PC-9 (cell line): ENCODE data around the gene MTERF4. TPM values are rescaled to one million over a fixed set of nuclear protein-coding genes. Genes with fewer than 3 reads are reported as not detected.

Experiments used
- BruUV-seq: library from RNA; stranded (reverse); fragments of 400-500 nt; replicated peaks from 2 replicates; lab custom pipeline; 2021; lab: Mats Ljungman, UMichigan
- CTCF ChIA-PET: fragments of 300-600 bp; sonication (Branson Sonifier 250); formaldehyde crosslinking; loops from one replicate; lab custom pipeline; 2022; ENCODE audit warnings: antibody characterized with exemption; lab: Charles Lee
- POLR2A ChIA-PET: fragments of 300-600 bp; sonication (Branson Sonifier 250); formaldehyde crosslinking; loops from one replicate; lab custom pipeline; 2022; ENCODE audit warnings: antibody characterized with exemption; ENCODE audit not compliant: unreplicated experiment; lab: Charles Lee
- DNase-seq, 2 experiments: peaks; one replicate each; pipeline versions ENCODE4 v3.0.0 to v3.0.0-alpha.2; 2015 to 2022; ENCODE audit warnings: mixed read lengths in 1 of 2
- H2AFZ ChIP-seq: fragments of 200-600 bp; sonication (generic); 2 replicates; pipeline ENCODE4 v1.8.1; 2017; ENCODE audit warnings: antibody characterized with exemption
- H3F3A ChIP-seq: fragments of 200-600 bp; sonication (generic); 2 replicates; pipeline ENCODE4 v1.8.1; 2017; ENCODE audit warnings: antibody characterized with exemption, mild to moderate bottlenecking, low read depth; ENCODE audit not compliant: insufficient read depth
- H3K27ac ChIP-seq: fragments of 200-600 bp; sonication (generic); 2 replicates; pipeline ENCODE4 v1.6.1; 2016; ENCODE audit warnings: mixed run types
- H3K27me3 ChIP-seq: fragments of 200-600 bp; sonication (generic); 2 replicates; pipeline ENCODE4 v1.6.1; 2016; ENCODE audit warnings: low read depth, mixed run types; ENCODE audit not compliant: insufficient read depth
- H3K36me3 ChIP-seq: fragments of 200-600 bp; sonication (generic); 2 replicates; pipeline ENCODE4 v1.6.1; 2016; ENCODE audit warnings: low read depth, mixed run types
- H3K4me1 ChIP-seq: fragments of 200-600 bp; sonication (generic); replicated peaks from 2 replicates; pipeline ENCODE4 v1.6.1; 2016; ENCODE audit warnings: mixed run types; ENCODE audit not compliant: insufficient read depth
- H3K4me2 ChIP-seq: fragments of 200-600 bp; sonication (generic); 2 replicates; pipeline ENCODE4 v1.6.1; 2017; ENCODE audit warnings: mixed run types
- H3K4me3 ChIP-seq: fragments of 200-600 bp; sonication (generic); 2 replicates; pipeline ENCODE4 v1.6.1; 2016; ENCODE audit warnings: mixed run types
- H3K79me2 ChIP-seq: fragments of 200-600 bp; sonication (generic); 2 replicates; pipeline ENCODE4 v1.6.1; 2017; ENCODE audit warnings: low read depth, mixed run types
- H3K9me2 ChIP-seq: fragments of 200-600 bp; sonication (generic); 2 replicates; pipeline ENCODE4 v1.8.1; 2017; ENCODE audit warnings: mild to moderate bottlenecking; ENCODE audit not compliant: insufficient read depth
- H3K9me3 ChIP-seq: fragments of 200-600 bp; sonication (generic); 2 replicates; pipeline ENCODE4 v1.8.1; 2016; ENCODE audit warnings: low read depth; ENCODE audit not compliant: insufficient read depth
- H4K20me1 ChIP-seq: fragments of 200-600 bp; sonication (generic); 2 replicates; pipeline ENCODE4 v1.8.1; 2017; ENCODE audit not compliant: insufficient read depth
- EZH2 ChIP-seq: fragments of 200-600 bp; sonication (generic); IDR thresholded peaks from 2 replicates; pipeline ENCODE4 v1.8.0; 2017; ENCODE audit warnings: antibody characterized with exemption, low read depth
- intact Hi-C: fragments of 100-400 bp; cut with micrococcal nuclease; formaldehyde crosslinking; loops from one replicate; pipeline ENCODE4 v1.10.0; 2022; ENCODE audit not compliant: unreplicated experiment
- total RNA-seq: library from RNA; stranded (reverse); gene quantifications from 2 replicates; pipeline ENCODE4 v1.2.3, GENCODE V29; 2021
- TF ChIP-seq, protein P1 (sequence below): fragments of 200-600 bp; sonication (generic); conservative IDR thresholded peaks from 2 replicates; pipeline ENCODE4 v1.6.1; 2017; ENCODE audit warnings: mixed run types, antibody characterized with exemption, mild to moderate bottlenecking, moderate library complexity

MTERF4 gene
- total RNA-seq, 1 experiment from 2014 or later: 42.8 TPM

DNA sequence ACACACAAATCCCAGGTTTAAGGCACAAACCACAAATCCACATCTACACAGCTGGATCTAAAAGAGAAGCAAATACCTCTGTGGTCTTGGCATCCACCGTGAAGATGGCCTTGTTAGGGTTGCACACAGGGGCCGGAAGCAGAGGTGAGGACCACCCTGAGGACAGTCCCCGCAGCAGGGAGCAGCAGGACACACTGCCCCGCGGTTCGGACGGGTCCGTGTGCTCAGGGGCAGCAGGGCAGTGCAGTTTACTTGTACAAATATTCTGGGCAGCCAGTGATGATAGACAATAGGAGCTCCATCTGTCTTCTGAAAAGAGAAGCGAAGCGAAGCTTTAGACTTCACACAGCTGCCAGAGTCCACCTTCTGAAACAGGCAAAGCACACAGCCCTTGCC is 38.4 kb upstream of the MTERF4 start:
- Histone ChIP-seq H3K36me3 (0 out of 2 replicates have a peak, but pooled peaks cover 11% of the 10 kb centered on the region), H3K27ac (no peak overlapping the region), H3F3A (no peaks in the 10 kb centered on the region), H3K27me3 (no peaks in the 10 kb centered on the region), H2AFZ (no peak overlapping the region), H3K4me3 (no peak overlapping the region), H3K4me2 (no peak overlapping the region), H3K9me2 (no peaks in the 10 kb centered on the region), H4K20me1 (no peaks in the 10 kb centered on the region), H3K4me1 (no peaks in the 10 kb centered on the region), H3K9me3 (no peaks in the 10 kb centered on the region), H3K79me2 (peaks cover 7% of the 10 kb centered on the region; the same call in 1 of the 2 replicates)
- POLR2A ChIA-PET: no interaction called here
- BruUV-seq: no TSS peak
- CTCF ChIA-PET: no interaction called here
- TF ChIP-seq EZH2: no peak
- TF ChIP-seq, protein P1, sequence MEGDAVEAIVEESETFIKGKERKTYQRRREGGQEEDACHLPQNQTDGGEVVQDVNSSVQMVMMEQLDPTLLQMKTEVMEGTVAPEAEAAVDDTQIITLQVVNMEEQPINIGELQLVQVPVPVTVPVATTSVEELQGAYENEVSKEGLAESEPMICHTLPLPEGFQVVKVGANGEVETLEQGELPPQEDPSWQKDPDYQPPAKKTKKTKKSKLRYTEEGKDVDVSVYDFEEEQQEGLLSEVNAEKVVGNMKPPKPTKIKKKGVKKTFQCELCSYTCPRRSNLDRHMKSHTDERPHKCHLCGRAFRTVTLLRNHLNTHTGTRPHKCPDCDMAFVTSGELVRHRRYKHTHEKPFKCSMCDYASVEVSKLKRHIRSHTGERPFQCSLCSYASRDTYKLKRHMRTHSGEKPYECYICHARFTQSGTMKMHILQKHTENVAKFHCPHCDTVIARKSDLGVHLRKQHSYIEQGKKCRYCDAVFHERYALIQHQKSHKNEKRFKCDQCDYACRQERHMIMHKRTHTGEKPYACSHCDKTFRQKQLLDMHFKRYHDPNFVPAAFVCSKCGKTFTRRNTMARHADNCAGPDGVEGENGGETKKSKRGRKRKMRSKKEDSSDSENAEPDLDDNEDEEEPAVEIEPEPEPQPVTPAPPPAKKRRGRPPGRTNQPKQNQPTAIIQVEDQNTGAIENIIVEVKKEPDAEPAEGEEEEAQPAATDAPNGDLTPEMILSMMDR: no peak
- intact Hi-C loops: no loop called here
- DNase-seq: no peak

DNA sequence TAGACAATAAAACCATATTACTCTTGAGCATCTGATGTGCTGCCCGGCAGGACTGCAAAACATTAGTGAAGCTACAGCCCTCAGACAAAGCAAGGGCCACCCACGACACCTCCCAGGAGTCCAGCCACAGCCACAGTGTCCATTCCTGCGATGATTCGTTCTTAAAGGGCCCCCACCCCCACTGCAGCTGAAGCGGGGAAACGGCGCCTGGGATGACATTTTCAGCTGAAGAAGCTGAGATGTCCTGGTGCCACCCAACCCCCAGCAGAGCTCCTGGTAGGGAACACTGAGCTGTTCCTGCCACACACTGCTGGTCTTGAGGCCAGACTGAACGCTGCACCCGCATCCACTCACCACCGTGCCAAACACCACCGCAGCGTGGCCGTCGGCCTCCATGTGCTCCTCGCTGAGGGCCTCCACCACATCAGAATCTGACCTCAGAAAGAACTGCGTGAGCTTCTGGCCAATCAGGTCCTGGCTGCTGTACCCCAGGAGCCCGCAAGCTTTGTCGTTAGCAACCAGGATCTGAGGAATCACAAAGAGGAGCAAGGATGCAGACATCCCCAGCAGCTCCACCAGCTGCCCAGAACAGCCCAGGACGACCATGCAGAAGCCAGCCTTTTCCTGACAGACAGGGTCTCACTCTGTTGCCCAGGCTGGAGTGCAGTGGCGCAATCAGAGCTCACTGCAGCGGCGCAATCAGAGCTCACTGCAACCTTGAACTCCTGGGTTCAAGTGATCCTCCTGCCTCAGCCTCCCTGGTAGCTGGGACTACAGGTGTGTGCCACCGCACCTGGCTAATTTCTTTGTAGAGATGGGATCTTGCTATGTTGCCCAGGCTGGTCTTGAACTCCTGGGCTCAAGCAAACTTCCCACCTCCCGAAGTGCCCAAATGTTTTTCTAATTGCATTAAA is 37.7 kb upstream of the MTERF4 start:
- POLR2A ChIA-PET: no interaction called here
- Histone ChIP-seq H3K79me2 (peaks cover 7% of the 10 kb centered on the region; the same call in 1 of the 2 replicates), H3K9me2 (no peaks in the 10 kb centered on the region), H3F3A (no peaks in the 10 kb centered on the region), H4K20me1 (no peaks in the 10 kb centered on the region), H3K4me1 (no peaks in the 10 kb centered on the region), H3K4me2 (no peak overlapping the region), H3K36me3 (0 out of 2 replicates have a peak, but pooled peaks cover 11% of the 10 kb centered on the region), H2AFZ (no peak overlapping the region), H3K9me3 (no peaks in the 10 kb centered on the region), H3K27ac (no peak overlapping the region), H3K27me3 (no peaks in the 10 kb centered on the region), H3K4me3 (no peak overlapping the region)
- TF ChIP-seq EZH2: no peak
- TF ChIP-seq, protein P1: no peak
- DNase-seq: no peak
- no TSS peak for BruUV-seq
- intact Hi-C loops: no loop called here
- CTCF ChIA-PET: no interaction called here

- Histone ChIP-seq H3K4me1 (no peaks in the 10 kb centered on the region), H3K36me3 (0 out of 2 replicates have a peak, but pooled peaks cover 11% of the 10 kb centered on the region), H4K20me1 (no peaks in the 10 kb centered on the region), H3F3A (no peaks in the 10 kb centered on the region), H3K79me2 (no peaks in the 10 kb centered on the region), H3K9me3 (no peaks in the 10 kb centered on the region), H2AFZ (no peak overlapping the region), H3K27me3 (no peaks in the 10 kb centered on the region), H3K9me2 (no peaks in the 10 kb centered on the region), H3K27ac (no peak overlapping the region), H3K4me3 (no peak overlapping the region), H3K4me2 (no peak overlapping the region)
- TF ChIP-seq EZH2: no peak
- TF ChIP-seq, protein P1: no peak
- ChIA-PET CTCF (no interaction called here), POLR2A (no interaction called here)
- intact Hi-C loops: no loop called here
- no TSS peak for BruUV-seq
- no peak for DNase-seq
These were observed 36.4 kb upstream of the MTERF4 start for GRCh38 chr2:241138471-241138870.
